Muscle of leg (tissue), 11 donors: ENCODE results near the gene AMELX. TPM values are rescaled to one million over a fixed set of nuclear protein-coding genes. Genes with fewer than 3 reads are reported as not detected.

Experiments used
- DNase-seq: peaks from one replicate; pipeline ENCODE4 v3.0.0; 2013
- H3K27ac ChIP-seq: one replicate; pipeline ENCODE4 v1.5.1; 2013; ENCODE audit warnings: mild to moderate bottlenecking, low read length, control low read depth
- H3K27me3 ChIP-seq: one replicate; pipeline ENCODE4 v1.6.1; 2013; ENCODE audit warnings: low read length; ENCODE audit not compliant: control insufficient read depth, insufficient read depth
- H3K36me3 ChIP-seq: one replicate; pipeline ENCODE4 v1.6.1; 2013; ENCODE audit warnings: low read length; ENCODE audit not compliant: control insufficient read depth, insufficient read depth
- H3K4me1 ChIP-seq: one replicate; pipeline ENCODE4 v1.6.1; 2013; ENCODE audit warnings: low read length; ENCODE audit not compliant: control insufficient read depth, insufficient read depth
- H3K4me3 ChIP-seq: one replicate; pipeline ENCODE4 v1.5.1; 2013; ENCODE audit warnings: low read length, control low read depth
- H3K9me3 ChIP-seq: replicated peaks from 2 replicates; pipeline ENCODE4 v1.6.1; 2013; ENCODE audit warnings: low read depth, low read length; ENCODE audit not compliant: control insufficient read depth
- WGBS: methylation state at CpG from one replicate; pipeline ENCODE4 v1.1.5; 2013; ENCODE audit warnings: missing lambda C conversion rate; ENCODE audit not compliant: insufficient coverage; 5-methylcytosine and 5-hydroxymethylcytosine counted together
- polyA plus RNA-seq, 8 donors: library from polyadenylated mRNA; unstranded; fragments of 120-200 nt; gene quantifications; one replicate each; pipeline versions ENCODE4 v1.2.1 to v1.2.3, GENCODE V29; 2013; ENCODE audit warnings: inconsistent platforms in 1 of 8, low replicate concordance in 1 of 8; ENCODE audit not compliant: insufficient read length in 8 of 8, insufficient read depth in 1 of 8
- total RNA-seq: library from RNA; stranded (reverse); fragments of 120-200 nt; gene quantifications from one replicate; pipeline ENCODE4 v1.2.4, GENCODE V29; 2013

Gene AMELX
- total and polyA plus RNA-seq, 9 donors: 0.36 TPM; not detected in 8

GRCh38 chrX:11298600-11298999 lies 5.4 kb downstream of the AMELX start:
- Histone ChIP-seq H3K4me3 (no peak overlapping the region), H3K9me3 (no peaks in the 10 kb centered on the region), H3K27me3 (peaks cover 18% of the 10 kb centered on the region), H3K27ac (no peak overlapping the region), H3K4me1 (no peaks in the 10 kb centered on the region), H3K36me3 (no peaks in the 10 kb centered on the region)
- WGBS: 88% methylated on average over 7 of the region's 9 CpGs
- DNase-seq: no peak

DNA sequence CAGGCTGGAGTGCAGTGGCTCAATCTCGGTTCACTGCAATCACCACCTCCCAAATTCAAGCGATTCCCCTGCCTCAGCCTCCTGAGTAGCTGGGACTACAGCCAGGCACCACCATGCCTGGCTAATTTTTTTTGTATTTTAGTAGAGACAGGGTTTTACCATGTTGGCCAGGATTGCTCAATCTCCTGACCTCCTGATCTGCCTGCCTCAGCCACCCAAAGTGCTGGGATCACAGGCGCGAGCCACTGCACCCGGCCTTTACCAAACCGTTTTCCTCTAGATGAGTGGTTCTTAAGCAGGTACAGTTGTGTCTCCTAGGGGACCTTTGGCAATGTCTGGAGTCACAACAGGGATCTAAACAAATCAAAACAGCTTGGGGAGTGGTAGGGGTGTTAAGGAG lies 11.6 kb downstream of the AMELX start:
- Histone ChIP-seq H3K27me3 (peaks cover 16% of the 10 kb centered on the region), H3K4me1 (no peaks in the 10 kb centered on the region), H3K4me3 (no peak overlapping the region), H3K27ac (no peak overlapping the region), H3K9me3 (no peaks in the 10 kb centered on the region), H3K36me3 (no peaks in the 10 kb centered on the region)
- 88% methylated on average over 4 of the region's 6 CpGs for WGBS
- no peak for DNase-seq

- Histone ChIP-seq H3K4me3 (no peak overlapping the region), H3K36me3 (no peaks in the 10 kb centered on the region), H3K4me1 (no peaks in the 10 kb centered on the region), H3K9me3 (no peaks in the 10 kb centered on the region), H3K27me3 (peaks cover 16% of the 10 kb centered on the region), H3K27ac (no peak overlapping the region)
- no peak for DNase-seq
- 80% methylated on average over 1 of the region's 1 CpG for WGBS
Measured at GRCh38 chrX:11305641-11306040, 12.4 kb downstream of the AMELX start.

DNA sequence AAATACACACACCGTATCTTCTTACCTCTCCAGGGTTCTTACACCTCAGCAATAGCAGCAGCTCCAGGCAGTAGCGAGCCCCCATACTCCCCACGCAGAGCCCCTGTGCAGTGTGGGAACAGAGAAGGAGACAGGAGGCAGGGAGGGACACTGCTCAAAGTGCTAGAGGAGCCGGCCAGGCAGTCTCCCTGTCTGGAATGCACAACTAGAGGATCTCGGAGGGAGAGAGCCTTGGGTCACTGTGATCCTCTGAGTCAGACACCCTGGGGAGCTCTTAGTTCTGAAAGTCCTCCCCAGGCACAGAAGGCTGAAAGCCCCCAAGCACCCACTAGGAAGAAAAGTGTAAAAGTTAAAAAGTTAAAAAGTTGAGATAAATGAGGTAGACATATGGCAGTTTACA lies 16.0 kb downstream of the AMELX start:
- Histone ChIP-seq H3K9me3 (no peaks in the 10 kb centered on the region), H3K36me3 (no peaks in the 10 kb centered on the region), H3K4me3 (no peak overlapping the region), H3K27ac (no peak overlapping the region), H3K4me1 (no peaks in the 10 kb centered on the region), H3K27me3 (peaks cover 11% of the 10 kb centered on the region)
- no peak for DNase-seq
- WGBS: 40% methylated on average over 1 of the region's 5 CpGs

DNA sequence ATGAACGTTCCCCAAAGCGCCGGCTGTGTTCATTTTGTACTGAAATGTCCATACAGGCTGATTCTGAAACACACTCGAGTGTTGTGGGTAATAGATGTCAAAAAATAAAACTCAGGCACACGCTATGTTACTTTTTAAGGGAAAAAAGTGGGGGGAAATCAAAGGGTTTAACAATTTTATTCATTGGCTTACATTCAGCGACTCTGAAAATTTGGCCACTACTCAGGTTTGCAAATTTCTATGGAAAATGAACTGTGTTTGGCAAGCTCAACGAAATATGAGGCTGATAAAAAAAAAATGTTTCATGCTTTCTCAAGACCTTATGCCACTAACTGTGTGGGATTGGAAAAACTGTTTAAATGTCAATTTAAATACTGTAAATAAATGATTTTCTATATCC lies 18.5 kb downstream of the AMELX start:
- no peaks in the 10 kb centered on the region for H3K4me1 ChIP-seq
- H3K36me3 ChIP-seq: no peaks in the 10 kb centered on the region
- H3K4me3 ChIP-seq: no peak overlapping the region
- peak; percentile 75 for DNase-seq
- no peaks in the 10 kb centered on the region for H3K9me3 ChIP-seq
- no CpG with 5 or more reads among the region's 7 CpGs for WGBS
- peaks cover 9% of the 10 kb centered on the region for H3K27me3 ChIP-seq
- no peak overlapping the region for H3K27ac ChIP-seq

GRCh38 chrX:11319806-11320520 lies 26.8 kb downstream of the AMELX start:
- WGBS: 88% methylated on average over 1 of the region's 7 CpGs
- Histone ChIP-seq H3K36me3 (no peaks in the 10 kb centered on the region), H3K27me3 (peaks cover 6% of the 10 kb centered on the region), H3K4me1 (no peaks in the 10 kb centered on the region), H3K9me3 (peaks cover 8% of the 10 kb centered on the region), H3K4me3 (no peak overlapping the region), H3K27ac (no peak overlapping the region)
- no peak for DNase-seq

DNA sequence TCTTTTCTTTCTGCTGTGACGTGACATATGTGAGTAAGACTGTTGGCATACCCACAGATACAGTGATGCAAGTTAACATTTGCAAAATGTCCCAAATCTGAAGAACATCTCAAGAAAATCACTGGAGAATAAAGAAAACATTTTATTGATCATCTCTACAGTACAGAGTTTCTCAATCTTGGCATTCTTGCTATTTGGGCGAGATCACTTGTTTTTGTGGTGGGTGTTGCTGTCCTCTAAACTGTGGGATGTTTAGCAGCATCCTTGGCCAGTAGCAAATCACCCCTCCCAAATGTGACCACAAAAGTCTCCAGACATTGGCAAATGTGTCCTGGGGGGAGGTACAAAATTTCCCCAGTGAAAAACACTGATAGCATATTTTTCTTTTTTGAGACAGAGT lies 28.8 kb downstream of the AMELX start:
- no peaks in the 10 kb centered on the region for H3K4me1 ChIP-seq
- H3K27me3 ChIP-seq: peaks cover 2% of the 10 kb centered on the region
- no CpG with 5 or more reads among the region's 2 CpGs for WGBS
- H3K27ac ChIP-seq: no peak overlapping the region
- DNase-seq: no peak
- H3K9me3 ChIP-seq: peaks cover 8% of the 10 kb centered on the region
- H3K4me3 ChIP-seq: no peak overlapping the region
- H3K36me3 ChIP-seq: no peaks in the 10 kb centered on the region

- no peaks in the 10 kb centered on the region for H3K36me3 ChIP-seq
- peaks cover 2% of the 10 kb centered on the region for H3K27me3 ChIP-seq
- no peak overlapping the region for H3K4me3 ChIP-seq
- H3K9me3 ChIP-seq: peaks cover 8% of the 10 kb centered on the region
- no peak for DNase-seq
- WGBS: no CpG with 5 or more reads among the region's 3 CpGs
- no peaks in the 10 kb centered on the region for H3K4me1 ChIP-seq
- no peak overlapping the region for H3K27ac ChIP-seq
Measured at GRCh38 chrX:11328134-11328533, 34.9 kb downstream of the AMELX start.

DNA sequence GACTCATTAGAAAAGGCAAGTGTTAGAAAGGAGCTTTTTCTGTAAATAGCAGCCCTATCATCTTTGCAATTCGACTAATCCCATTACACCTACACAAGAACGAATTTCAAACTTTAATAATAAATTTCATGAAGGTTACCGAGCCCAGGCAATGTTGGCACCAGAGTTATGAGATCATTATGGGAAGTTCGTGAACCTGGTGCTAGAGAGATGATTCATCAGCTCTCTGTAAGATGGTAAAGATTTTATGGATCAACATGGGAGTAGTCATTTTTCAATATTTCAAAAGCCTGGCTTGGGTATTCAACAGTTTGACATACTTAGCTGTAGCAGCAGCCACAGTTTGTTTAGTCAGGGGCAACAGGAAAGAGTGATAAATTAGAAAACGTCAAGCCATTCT lies 35.8 kb downstream of the AMELX start:
- DNase-seq: no peak
- 33% methylated on average over 1 of the region's 5 CpGs for WGBS
- no peaks in the 10 kb centered on the region for H3K36me3 ChIP-seq
- peaks cover 5% of the 10 kb centered on the region for H3K9me3 ChIP-seq
- H3K27ac ChIP-seq: no peak overlapping the region
- no peaks in the 10 kb centered on the region for H3K4me1 ChIP-seq
- H3K4me3 ChIP-seq: no peak overlapping the region
- H3K27me3 ChIP-seq: peaks cover 3% of the 10 kb centered on the region

DNA sequence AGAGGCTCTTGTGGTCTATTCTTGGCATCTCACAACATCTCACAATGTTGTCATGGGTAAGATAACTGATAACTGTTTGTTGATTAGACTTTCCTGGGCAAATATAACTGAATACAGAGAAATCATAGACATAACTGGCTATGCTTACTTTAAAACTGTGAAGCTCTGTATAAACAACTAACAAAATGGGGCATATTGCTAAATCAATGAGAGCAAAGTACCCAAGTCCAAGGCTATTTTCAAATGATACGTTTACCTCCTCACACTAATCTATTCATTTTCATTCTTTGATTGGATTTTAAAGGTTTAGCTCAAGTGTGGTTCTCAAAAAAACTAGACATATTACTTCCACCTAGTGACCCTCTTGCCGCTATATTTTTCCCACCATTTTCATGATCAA lies 38.6 kb downstream of the AMELX start:
- WGBS: 100% methylated on average over 1 of the region's 2 CpGs
- Histone ChIP-seq H3K9me3 (no peaks in the 10 kb centered on the region), H3K4me3 (no peak overlapping the region), H3K27me3 (peaks cover 8% of the 10 kb centered on the region), H3K4me1 (no peaks in the 10 kb centered on the region), H3K27ac (no peak overlapping the region), H3K36me3 (no peaks in the 10 kb centered on the region)
- no peak for DNase-seq

- Histone ChIP-seq H3K27me3 (peaks cover 8% of the 10 kb centered on the region), H3K9me3 (no peaks in the 10 kb centered on the region), H3K4me1 (no peaks in the 10 kb centered on the region), H3K4me3 (no peak overlapping the region), H3K27ac (no peak overlapping the region), H3K36me3 (no peaks in the 10 kb centered on the region)
- WGBS: 60% methylated on average over 1 of the region's 2 CpGs
- no peak for DNase-seq
Measured at GRCh38 chrX:11334165-11334564, 41.0 kb downstream of the AMELX start.
